ENCODE measurements around the gene CCDC152.

Gene CCDC152

GRCh38 chr5:42756606-42757601 is at the start of gene CCDC152:
TSS of gene CCDC152 (plus strand) at chr5:42756818. CDS start at chr5:42759122, 2,304 bp downstream.
- TF ChIP-seq CTCF (IDR thresholded peaks at IDR 0.05; ENCODE audit: insufficient read depth, low read length, poor library complexity, severe bottlenecking), result no peak
- no peaks in the 10 kb centered on the region for H3K36me3 ChIP-seq (ENCODE audit: control insufficient read depth, insufficient read depth, low read length)
- H3K27me3 ChIP-seq (replicated peaks; ENCODE audit: control insufficient read depth, insufficient read depth, low read length), result no peaks in the 10 kb centered on the region
- H3K4me3 ChIP-seq (replicated peaks; ENCODE audit: low read depth, low read length), result peak within 1 kb of the TSS; percentile 68
- DNase-seq (ENCODE audit: extremely low read depth, insufficient read length), result peak; percentile 65

- TF ChIP-seq CTCF (IDR thresholded peaks at IDR 0.05; ENCODE audit: insufficient read depth, low read length, poor library complexity, severe bottlenecking), result no peak
- H3K36me3 ChIP-seq (ENCODE audit: control insufficient read depth, insufficient read depth, low read length), result no peaks in the 10 kb centered on the region
- no peak overlapping the region for H3K4me3 ChIP-seq (replicated peaks; ENCODE audit: low read depth, low read length)
- no peak for DNase-seq (ENCODE audit: extremely low read depth, insufficient read length)
- no peaks in the 10 kb centered on the region for H3K27me3 ChIP-seq (replicated peaks; ENCODE audit: control insufficient read depth, insufficient read depth, low read length)
Measured at GRCh38 chr5:42715785-42716184, 40.8 kb upstream of the CCDC152 start.

GRCh38 chr5:42718591-42718990 is 38.0 kb upstream of the CCDC152 start:
- TF ChIP-seq CTCF (IDR thresholded peaks at IDR 0.05; ENCODE audit: insufficient read depth, low read length, poor library complexity, severe bottlenecking), result no peak
- H3K36me3 ChIP-seq (ENCODE audit: control insufficient read depth, insufficient read depth, low read length), result no peaks in the 10 kb centered on the region
- DNase-seq (ENCODE audit: extremely low read depth, insufficient read length), result peak; percentile 21
- no peaks in the 10 kb centered on the region for H3K27me3 ChIP-seq (replicated peaks; ENCODE audit: control insufficient read depth, insufficient read depth, low read length)
- H3K4me3 ChIP-seq (replicated peaks; ENCODE audit: low read depth, low read length), result no peak overlapping the region

- Histone ChIP-seq H3K4me3 (replicated peaks; ENCODE audit: low read depth, low read length) (no peak overlapping the region), H3K27me3 (replicated peaks; ENCODE audit: control insufficient read depth, insufficient read depth, low read length) (no peaks in the 10 kb centered on the region), H3K36me3 (ENCODE audit: control insufficient read depth, insufficient read depth, low read length) (no peaks in the 10 kb centered on the region)
- TF ChIP-seq CTCF (IDR thresholded peaks at IDR 0.05; ENCODE audit: insufficient read depth, low read length, poor library complexity, severe bottlenecking), result no peak
- DNase-seq (ENCODE audit: extremely low read depth, insufficient read length), result no peak
Measured at GRCh38 chr5:42719034-42719433, 37.6 kb upstream of the CCDC152 start.

- TF ChIP-seq CTCF (IDR thresholded peaks at IDR 0.05; ENCODE audit: insufficient read depth, low read length, poor library complexity, severe bottlenecking), result no peak
- Histone ChIP-seq H3K36me3 (ENCODE audit: control insufficient read depth, insufficient read depth, low read length) (no peaks in the 10 kb centered on the region), H3K4me3 (replicated peaks; ENCODE audit: low read depth, low read length) (no peak overlapping the region), H3K27me3 (replicated peaks; ENCODE audit: control insufficient read depth, insufficient read depth, low read length) (no peaks in the 10 kb centered on the region)
- DNase-seq (ENCODE audit: extremely low read depth, insufficient read length), result no peak
Measured at GRCh38 chr5:42720251-42720650, 36.4 kb upstream of the CCDC152 start.

Data from GM06990 (cell line).